Stomach (tissue), 9 donors: ENCODE results near the gene ARSJ. TPM values are rescaled to one million over a fixed set of nuclear protein-coding genes. Genes with fewer than 3 reads are reported as not detected.

Source experiments
- DNase-seq, 2 donors: peaks; one replicate each; pipeline versions ENCODE4 v3.0.0 to v3.0.0-alpha.2; 2013 to 2019
- H3K27ac ChIP-seq, 5 donors: fragments of 200-600 bp in 4 of 5; sonication (generic) in 4 of 5; one replicate each; pipeline ENCODE4 v1.5.1; 2013 to 2019; ENCODE audit warnings: mild to moderate bottlenecking in 1 of 5, moderate library complexity in 1 of 5
- H3K27me3 ChIP-seq, 3 donors: fragments of 200-600 bp; sonication (generic); one replicate each; pipeline ENCODE4 v1.5.1; 2017 to 2019; ENCODE audit warnings: mixed run types in 1 of 3
- H3K36me3 ChIP-seq, 4 donors: fragments of 200-600 bp; sonication (generic); 1 replicate in 3 of 4; 2 replicates in 1 of 4; pipeline ENCODE4 v1.5.1; 2016 to 2019
- H3K4me1 ChIP-seq, 4 donors: fragments of 200-600 bp; sonication (generic); one replicate each; pipeline ENCODE4 v1.5.1; 2016 to 2019
- H3K4me3 ChIP-seq, 4 donors: fragments of 200-600 bp; sonication (generic) in 3 of 4; one replicate each; pipeline ENCODE4 v1.5.1; 2016 to 2019; ENCODE audit warnings: mild to moderate bottlenecking in 1 of 4
- H3K9me3 ChIP-seq, 4 donors: fragments of 200-600 bp; sonication (generic); one replicate each; pipeline ENCODE4 v1.5.1; 2016 to 2019
- EP300 ChIP-seq: sonication (generic); formaldehyde crosslinking; IDR thresholded peaks from one replicate; pipeline ENCODE4 v1.6.1; 2017; ENCODE audit warnings: antibody characterized with exemption
- POLR2A ChIP-seq, 4 donors: fragments of 450-650 bp; IDR thresholded peaks; one replicate each; pipeline ENCODE4 v1.6.1; 2016; ENCODE audit warnings: antibody characterized with exemption in 4 of 4, control low read depth in 2 of 4, mild to moderate bottlenecking in 1 of 4, moderate library complexity in 1 of 4
- POLR2AphosphoS5 ChIP-seq, 3 donors: sonication (generic); formaldehyde crosslinking; IDR thresholded peaks; one replicate each; pipeline ENCODE4 v1.6.1; 2016; ENCODE audit warnings: antibody characterized with exemption in 3 of 3
- WGBS, 5 donors: extraction: QIAGEN DNeasy Blood & Tissue Kit in 3 of 5; methylation state at CpG; one replicate each; pipeline versions ENCODE4 v1.1.5 to v1.1.7; 2013 to 2018; 5-methylcytosine and 5-hydroxymethylcytosine counted together
- intact Hi-C: fragments of 100-400 bp; cut with DNase I; formaldehyde crosslinking; loops from one replicate; pipeline ENCODE4 v1.15.1; 2023; ENCODE audit warnings: low total_unique reads
- polyA plus RNA-seq, 3 donors: library from polyadenylated mRNA; stranded (reverse); fragments of 200-250 nt; gene quantifications; one replicate each; pipeline ENCODE4 v1.2.3, GENCODE V29; 2013
- total RNA-seq, 5 donors: library from RNA; depleted of rRNA; stranded (reverse); fragments of >200 nt; gene quantifications; one replicate each; pipeline versions ENCODE4 v1.1.0 to v1.2.3, GENCODE V29; 2014 to 2016
- TF ChIP-seq, protein P1 (sequence below), 7 experiments: fragments of 450-650 bp in 4 of 7; fragments of 200-600 bp in 3 of 7; sonication (generic) in 3 of 7; IDR thresholded peaks; one replicate each; pipeline ENCODE4 v1.5.1; 2016 to 2019; ENCODE audit warnings: antibody characterized with exemption in 7 of 7, control low read depth in 2 of 7, mild to moderate bottlenecking in 1 of 7
- donor health status: healthy with polysubstance abuse.
- donor health status: Bipolar disorder and iron deficiency.
- donor health status: healthy.

ARSJ gene
- total and polyA plus RNA-seq, 8 donors, result 0.92 to 23.3 (median 5.6) TPM

DNA sequence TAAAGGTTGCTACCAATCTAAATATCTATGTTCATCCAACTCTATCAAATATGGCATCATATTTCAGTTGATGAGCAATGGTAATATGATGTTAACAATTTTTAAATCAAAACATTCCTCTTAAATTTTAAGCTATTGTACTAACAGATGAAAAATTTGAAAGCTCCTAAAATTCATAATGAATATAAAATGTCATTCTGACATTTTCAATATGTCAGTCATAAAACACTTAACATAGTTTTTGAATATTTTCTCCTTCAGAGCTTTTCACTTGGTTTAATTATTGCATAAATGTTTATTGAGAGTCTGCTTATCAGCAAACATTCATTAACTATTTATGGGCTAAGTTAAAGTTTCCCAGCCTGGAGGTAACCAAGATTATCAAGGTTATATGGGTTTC, 11.8 kb downstream of the ARSJ start:
- H3K4me3 ChIP-seq, result no peak overlapping the region
- H3K27me3 ChIP-seq, result no peaks in the 10 kb centered on the region
- TF ChIP-seq POLR2AphosphoS5 (IDR thresholded peaks at IDR 0.05) (no peak), POLR2A (IDR thresholded peaks at IDR 0.05) (no peak), EP300 (no peak)
- TF ChIP-seq, protein P1, sequence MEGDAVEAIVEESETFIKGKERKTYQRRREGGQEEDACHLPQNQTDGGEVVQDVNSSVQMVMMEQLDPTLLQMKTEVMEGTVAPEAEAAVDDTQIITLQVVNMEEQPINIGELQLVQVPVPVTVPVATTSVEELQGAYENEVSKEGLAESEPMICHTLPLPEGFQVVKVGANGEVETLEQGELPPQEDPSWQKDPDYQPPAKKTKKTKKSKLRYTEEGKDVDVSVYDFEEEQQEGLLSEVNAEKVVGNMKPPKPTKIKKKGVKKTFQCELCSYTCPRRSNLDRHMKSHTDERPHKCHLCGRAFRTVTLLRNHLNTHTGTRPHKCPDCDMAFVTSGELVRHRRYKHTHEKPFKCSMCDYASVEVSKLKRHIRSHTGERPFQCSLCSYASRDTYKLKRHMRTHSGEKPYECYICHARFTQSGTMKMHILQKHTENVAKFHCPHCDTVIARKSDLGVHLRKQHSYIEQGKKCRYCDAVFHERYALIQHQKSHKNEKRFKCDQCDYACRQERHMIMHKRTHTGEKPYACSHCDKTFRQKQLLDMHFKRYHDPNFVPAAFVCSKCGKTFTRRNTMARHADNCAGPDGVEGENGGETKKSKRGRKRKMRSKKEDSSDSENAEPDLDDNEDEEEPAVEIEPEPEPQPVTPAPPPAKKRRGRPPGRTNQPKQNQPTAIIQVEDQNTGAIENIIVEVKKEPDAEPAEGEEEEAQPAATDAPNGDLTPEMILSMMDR (IDR thresholded peaks at IDR 0.05), result no peak
- H3K9me3 ChIP-seq, result no peaks in the 10 kb centered on the region
- DNase-seq, result no peak
- no peak overlapping the region for H3K27ac ChIP-seq
- H3K36me3 ChIP-seq, result no peaks in the 10 kb centered on the region
- peaks cover 0 to 21% (median 3%) of the 10 kb centered on the region in 4 donors for H3K4me1 ChIP-seq
- intact Hi-C loops, result no loop called here

DNA sequence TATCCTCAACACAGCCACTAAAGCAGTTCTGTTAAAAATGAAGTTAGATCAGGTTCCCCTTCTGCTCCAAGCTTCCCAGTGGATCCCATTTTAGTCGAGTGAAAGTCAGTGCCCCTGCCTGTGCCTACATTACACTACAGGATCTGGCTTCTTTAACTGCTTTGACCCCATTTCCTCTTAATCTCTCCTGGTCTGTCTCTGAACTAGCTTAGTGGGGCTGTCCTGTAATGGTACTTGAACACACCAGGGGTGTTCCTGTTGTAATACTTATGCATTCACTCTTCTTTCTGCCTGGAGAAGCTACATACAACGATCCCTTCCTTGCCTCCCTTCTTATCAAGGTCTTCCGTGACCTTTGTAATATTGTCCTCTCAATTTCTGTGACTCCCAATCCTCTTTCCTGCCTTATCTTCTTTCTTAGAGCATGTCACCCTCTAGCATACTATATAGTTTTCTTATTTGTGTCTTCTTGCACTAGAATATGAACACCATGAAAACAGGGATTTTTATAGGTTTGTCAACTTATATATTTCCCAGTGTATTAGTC, 16.7 kb downstream of the ARSJ start:
- TF ChIP-seq, protein P1 (IDR thresholded peaks at IDR 0.05), result no peak
- TF ChIP-seq EP300, result no peak
- H3K9me3 ChIP-seq, result no peaks in the 10 kb centered on the region
- WGBS, 5 donors, result 68 to 77% (median 74%) methylated on average over 3 of the region's 3 CpGs
- H3K27me3 ChIP-seq, result no peaks in the 10 kb centered on the region
- no peak overlapping the region for H3K4me3 ChIP-seq
- no peaks in the 10 kb centered on the region for H3K36me3 ChIP-seq
- peaks cover 0 to 45% (median 27%) of the 10 kb centered on the region in 4 donors for H3K4me1 ChIP-seq
- no peak for DNase-seq
- no peak overlapping the region for H3K27ac ChIP-seq
- intact Hi-C loops, result no loop called here

DNA sequence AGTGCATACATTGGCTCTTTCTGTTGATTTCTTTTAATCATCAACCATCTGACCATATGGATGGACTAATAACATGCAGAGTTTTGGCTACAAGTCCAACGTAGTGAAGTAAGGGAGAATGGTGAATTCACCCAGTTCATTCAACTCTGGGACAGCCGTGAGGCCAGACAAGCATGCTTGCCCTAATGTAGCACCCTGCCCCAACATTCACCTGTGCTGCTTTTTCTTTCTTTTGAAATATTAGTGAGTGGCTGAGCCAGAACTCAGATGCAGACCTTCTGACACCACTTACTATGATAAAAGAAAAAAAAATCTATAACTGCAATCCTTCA, 17.5 kb downstream of the ARSJ start:
- intact Hi-C loops, result no loop called here
- WGBS, 5 donors, result 37 to 61% (median 46%) methylated on average over 2 of the region's 2 CpGs
- Histone ChIP-seq H3K27ac (peak overlapping the region in 1 of 5 donors; percentile 6), H3K4me1 (peaks cover 0 to 48% (median 30%) of the 10 kb centered on the region in 4 donors), H3K27me3 (no peaks in the 10 kb centered on the region), H3K36me3 (no peaks in the 10 kb centered on the region), H3K9me3 (no peaks in the 10 kb centered on the region), H3K4me3 (no peak overlapping the region)
- TF ChIP-seq POLR2AphosphoS5 (IDR thresholded peaks at IDR 0.05), result no peak
- TF ChIP-seq, protein P1 (IDR thresholded peaks at IDR 0.05), result no peak
- DNase-seq, result no peak

DNA sequence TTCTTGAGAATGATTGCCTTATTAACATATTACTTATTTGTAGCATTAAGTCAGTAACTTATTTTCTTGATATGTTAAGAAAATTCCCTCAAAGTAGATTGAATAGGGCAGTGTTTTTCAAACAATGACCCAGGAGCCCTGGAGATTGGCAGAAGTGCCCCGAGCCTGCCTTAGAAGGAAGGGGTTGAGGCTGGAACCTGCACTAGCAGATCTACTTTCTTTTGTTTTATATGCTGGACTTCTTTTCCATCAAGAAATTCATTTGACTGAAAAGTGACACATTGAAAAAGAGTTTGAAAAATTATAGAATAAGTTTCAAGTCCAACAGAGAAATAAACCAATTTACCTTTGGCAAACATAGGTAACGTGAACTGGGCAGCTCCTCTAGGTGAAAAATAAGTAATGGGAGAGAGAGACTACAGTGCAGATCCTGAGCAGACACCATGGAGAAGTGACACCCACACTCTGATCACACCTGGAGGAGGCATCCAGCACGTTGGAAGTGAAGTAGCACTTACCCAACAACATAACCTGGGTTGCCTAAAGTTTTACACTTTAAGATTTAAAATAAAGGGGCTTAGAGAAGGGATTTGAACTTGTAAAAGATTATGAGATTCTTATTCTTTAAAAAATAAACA, 18.6 kb downstream of the ARSJ start:
- H3K27ac ChIP-seq, result peak overlapping the region in 3 of 5 donors; percentile 49 to 67 (median 57)
- no peak for TF ChIP-seq POLR2A (IDR thresholded peaks at IDR 0.05)
- no peak for TF ChIP-seq POLR2AphosphoS5 (IDR thresholded peaks at IDR 0.05)
- TF ChIP-seq EP300, result no peak
- TF ChIP-seq, protein P1 (IDR thresholded peaks at IDR 0.05), result no peak

More for the DNA sequence above, 18.6 kb downstream of the ARSJ start:
- 30 to 56% (median 39%) methylated on average over 3 of the region's 3 CpGs for WGBS, 5 donors
- H3K9me3 ChIP-seq, result no peaks in the 10 kb centered on the region
- H3K4me1 ChIP-seq, result peaks cover 0 to 48% (median 30%) of the 10 kb centered on the region in 4 donors
- no peaks in the 10 kb centered on the region for H3K36me3 ChIP-seq
- DNase-seq, result no peak
- H3K27me3 ChIP-seq, result no peaks in the 10 kb centered on the region
- no peak overlapping the region for H3K4me3 ChIP-seq
- intact Hi-C loops, result no loop called here
